ENCODE results near the gene IFT57. TPM values are rescaled to one million over a fixed set of nuclear protein-coding genes. Genes with fewer than 3 reads are reported as not detected.

Gene IFT57
- total RNA-seq, 1 donor from 2014 or later = 63.8 TPM

DNA sequence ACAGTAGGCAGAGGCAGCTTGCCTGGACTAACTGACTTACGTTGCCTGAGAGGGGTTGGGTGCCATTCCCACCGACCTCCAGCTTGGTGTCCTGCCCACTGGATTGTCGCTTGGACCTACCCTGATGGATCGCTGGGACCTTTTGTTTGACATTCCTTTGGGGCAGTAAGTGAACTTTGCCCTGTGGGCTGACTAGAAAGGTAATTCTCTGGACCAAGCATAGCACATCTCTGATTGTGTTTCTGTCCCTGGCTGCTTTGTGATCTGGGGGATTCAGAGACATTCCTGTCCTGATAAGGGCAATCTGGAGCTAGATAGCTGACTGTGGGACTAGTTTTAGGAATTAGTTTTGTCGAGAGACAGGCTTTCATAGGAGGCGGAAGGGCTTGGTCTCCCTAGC is 19.5 kb upstream of the IFT57 start:
- Mint-ChIP-seq H3K4me3 (ENCODE audit: low read depth) (no peak overlapping the region), H3K27ac (no peak overlapping the region), H3K4me1 (ENCODE audit: low read depth) (peaks cover 8% of the 10 kb centered on the region), H3K9me3 (ENCODE audit: low read depth) (peaks cover 11% of the 10 kb centered on the region), H3K27me3 (no peaks in the 10 kb centered on the region), H3K36me3 (ENCODE audit: insufficient read depth) (no peaks in the 10 kb centered on the region)
- no peak for DNase-seq (ENCODE audit: low spot score, unreplicated experiment)
- TF ChIP-seq CTCF (IDR thresholded peaks at IDR 0.05; ENCODE audit: unreplicated experiment) = no peak

DNA sequence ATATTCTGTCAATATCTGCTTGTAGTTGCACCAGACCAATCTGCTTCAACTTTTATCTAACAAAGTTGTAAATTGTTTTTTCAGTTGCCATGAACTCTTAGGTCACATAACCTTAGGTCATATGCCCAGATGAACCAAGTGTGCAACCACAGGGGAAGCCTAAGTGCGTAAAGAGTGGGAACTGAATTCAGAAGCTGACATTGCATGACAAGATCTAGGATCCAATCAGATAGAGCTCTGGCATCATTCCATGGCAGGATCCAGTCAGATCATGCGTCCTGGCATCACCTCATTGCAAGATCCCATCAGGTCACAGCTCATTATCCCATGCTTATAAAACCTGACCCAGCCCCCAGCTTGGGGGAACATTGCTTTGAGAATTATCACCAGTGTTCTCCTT is 18.9 kb upstream of the IFT57 start:
- H3K9me3 Mint-ChIP-seq (ENCODE audit: low read depth) = peaks cover 11% of the 10 kb centered on the region
- TF ChIP-seq CTCF (IDR thresholded peaks at IDR 0.05; ENCODE audit: unreplicated experiment) = no peak
- H3K27me3 Mint-ChIP-seq = no peaks in the 10 kb centered on the region
- H3K36me3 Mint-ChIP-seq (ENCODE audit: insufficient read depth) = no peaks in the 10 kb centered on the region
- DNase-seq (ENCODE audit: low spot score, unreplicated experiment) = no peak
- H3K4me3 Mint-ChIP-seq (ENCODE audit: low read depth) = no peak overlapping the region
- H3K27ac Mint-ChIP-seq = no peak overlapping the region
- H3K4me1 Mint-ChIP-seq (ENCODE audit: low read depth) = peaks cover 8% of the 10 kb centered on the region

DNA sequence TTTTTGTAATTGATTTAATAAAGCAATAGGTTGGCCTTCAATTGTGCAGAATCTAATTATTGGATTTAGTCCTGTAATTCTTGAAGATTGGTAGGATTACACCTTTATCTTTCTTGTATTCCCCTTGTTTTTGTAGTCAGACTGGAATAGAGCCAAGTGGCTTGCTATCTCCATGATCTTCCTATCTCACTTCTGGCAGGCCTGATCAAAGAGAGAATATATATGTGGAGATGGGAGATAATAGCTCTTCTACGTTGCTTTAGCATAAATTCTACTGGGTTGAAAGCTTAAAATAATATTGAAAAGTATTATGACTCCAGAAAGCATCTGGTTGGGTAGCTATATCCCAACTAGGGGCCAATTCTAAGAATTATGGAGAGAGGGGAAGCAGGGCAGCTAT is 16.9 kb upstream of the IFT57 start:
- H3K4me1 Mint-ChIP-seq (ENCODE audit: low read depth) = peaks cover 8% of the 10 kb centered on the region
- no peak overlapping the region for H3K27ac Mint-ChIP-seq
- DNase-seq (ENCODE audit: low spot score, unreplicated experiment) = no peak

DNA sequence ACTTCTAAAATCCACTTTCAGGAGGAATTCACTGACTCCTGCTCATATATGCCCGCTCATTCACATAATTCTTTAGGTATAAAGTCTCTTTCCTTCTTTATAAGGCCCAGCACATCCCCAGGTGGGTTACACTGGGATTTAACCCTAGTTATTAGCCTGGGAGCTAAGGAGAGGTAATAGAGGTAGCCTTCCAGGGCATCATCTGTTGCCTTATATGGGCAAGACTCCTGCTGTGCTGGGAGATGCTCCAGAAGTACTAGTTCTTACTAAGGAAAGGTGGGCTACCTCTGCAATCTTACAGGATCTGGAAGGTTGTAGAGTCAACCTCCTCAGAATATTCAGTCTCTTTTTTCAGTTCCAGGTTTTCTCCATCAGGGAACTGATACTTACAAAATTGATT is 13.1 kb upstream of the IFT57 start:
- no peaks in the 10 kb centered on the region for H3K9me3 Mint-ChIP-seq (ENCODE audit: low read depth)
- H3K27me3 Mint-ChIP-seq = no peaks in the 10 kb centered on the region
- DNase-seq (ENCODE audit: low spot score, unreplicated experiment) = no peak
- no peak overlapping the region for H3K4me3 Mint-ChIP-seq (ENCODE audit: low read depth)
- no peaks in the 10 kb centered on the region for H3K36me3 Mint-ChIP-seq (ENCODE audit: insufficient read depth)
- no peak overlapping the region for H3K27ac Mint-ChIP-seq
- TF ChIP-seq CTCF (IDR thresholded peaks at IDR 0.05; ENCODE audit: unreplicated experiment) = no peak
- H3K4me1 Mint-ChIP-seq (ENCODE audit: low read depth) = peaks cover 4% of the 10 kb centered on the region

More for the DNA sequence above, 16.9 kb upstream of the IFT57 start:
- Mint-ChIP-seq H3K4me3 (ENCODE audit: low read depth) (no peak overlapping the region), H3K27me3 (no peaks in the 10 kb centered on the region), H3K36me3 (ENCODE audit: insufficient read depth) (no peaks in the 10 kb centered on the region), H3K9me3 (ENCODE audit: low read depth) (peaks cover 3% of the 10 kb centered on the region)
- TF ChIP-seq CTCF (IDR thresholded peaks at IDR 0.05; ENCODE audit: unreplicated experiment) = no peak

DNA sequence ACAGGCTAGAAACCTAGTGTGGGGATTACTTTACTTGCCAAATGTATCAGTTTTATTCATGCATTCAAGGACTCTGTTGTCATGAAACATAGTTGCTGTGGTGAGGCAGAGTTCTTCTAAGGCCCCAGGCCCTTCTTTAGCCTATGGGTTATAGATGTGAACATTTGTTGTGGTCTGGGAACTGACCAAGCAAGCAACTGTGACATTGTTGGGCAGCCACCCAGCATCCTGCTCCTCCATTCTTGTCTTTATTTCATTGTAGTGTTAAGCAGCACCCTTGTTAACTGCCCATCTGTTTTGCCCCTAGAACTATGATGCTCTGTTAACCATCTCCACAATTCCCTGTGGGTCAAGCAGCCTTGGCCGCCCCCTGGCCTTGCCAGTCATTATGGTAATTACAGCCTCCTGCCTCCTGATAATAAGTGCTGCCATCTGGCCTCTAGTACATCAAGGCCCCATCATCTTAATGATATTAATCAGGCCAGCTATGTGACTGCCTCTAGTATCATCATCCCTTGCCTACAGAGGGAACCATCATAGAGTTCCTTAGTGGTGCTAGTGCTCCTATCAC is 12.2 kb upstream of the IFT57 start:
- no peak for DNase-seq (ENCODE audit: low spot score, unreplicated experiment)
- no peak for TF ChIP-seq CTCF (IDR thresholded peaks at IDR 0.05; ENCODE audit: unreplicated experiment)
- H3K36me3 Mint-ChIP-seq (ENCODE audit: insufficient read depth) = no peaks in the 10 kb centered on the region
- no peaks in the 10 kb centered on the region for H3K27me3 Mint-ChIP-seq
- H3K27ac Mint-ChIP-seq = peak overlapping the region; percentile 18
- H3K4me3 Mint-ChIP-seq (ENCODE audit: low read depth) = no peak overlapping the region
- H3K4me1 Mint-ChIP-seq (ENCODE audit: low read depth) = no peaks in the 10 kb centered on the region
- H3K9me3 Mint-ChIP-seq (ENCODE audit: low read depth) = no peaks in the 10 kb centered on the region
